CD14-positive monocyte (primary cell): ENCODE data around the gene MPPED1. TPM values are rescaled to one million over a fixed set of nuclear protein-coding genes. Genes with fewer than 3 reads are reported as not detected.

Experiments used
- DNase-seq, 3 donors: peaks; one replicate each; pipeline ENCODE4 v3.0.0-alpha.2; 2011 to 2022
- H2AFZ ChIP-seq: 2 replicates; pipeline ENCODE4 v1.6.0; 2012; ENCODE audit warnings: mild to moderate bottlenecking, low read depth, low read length, inconsistent platforms; ENCODE audit not compliant: insufficient read depth, poor library complexity, severe bottlenecking
- H3K27ac ChIP-seq, 2 donors: 1 replicate in 1 of 2; 2 replicates in 1 of 2; pipeline ENCODE4 v1.5.1; 2012 to 2013; ENCODE audit warnings: low read length in 2 of 2, control low read depth in 1 of 2, inconsistent platforms in 1 of 2, low read depth in 1 of 2, mild to moderate bottlenecking in 1 of 2
- H3K27me3 ChIP-seq, 2 donors: one replicate each; pipeline versions ENCODE4 v1.6.0 to v1.6.1; 2011 to 2013; ENCODE audit warnings: low read length in 2 of 2; ENCODE audit not compliant: control insufficient read depth in 2 of 2, insufficient read depth in 2 of 2
- H3K36me3 ChIP-seq, 2 donors: replicated peaks in 1 of 2; 1 replicate in 1 of 2; 2 replicates in 1 of 2; pipeline versions ENCODE4 v1.5.1 to v1.6.1; 2012 to 2013; ENCODE audit warnings: low read length in 2 of 2, control low read depth in 1 of 2, inconsistent platforms in 1 of 2, mild to moderate bottlenecking in 1 of 2; ENCODE audit not compliant: insufficient read depth in 2 of 2, control insufficient read depth in 1 of 2
- H3K4me1 ChIP-seq, 2 donors: 1 replicate in 1 of 2; 2 replicates in 1 of 2; pipeline versions ENCODE4 v1.5.1 to v1.6.1; 2012 to 2013; ENCODE audit warnings: low read length in 2 of 2, control low read depth in 1 of 2, inconsistent platforms in 1 of 2, mild to moderate bottlenecking in 1 of 2, moderate library complexity in 1 of 2; ENCODE audit not compliant: insufficient read depth in 2 of 2, control insufficient read depth in 1 of 2
- H3K4me2 ChIP-seq: replicated peaks from 2 replicates; pipeline ENCODE3; 2012; ENCODE audit warnings: low read length, moderate library complexity, mild to moderate bottlenecking; ENCODE audit not compliant: poor library complexity, severe bottlenecking; ENCODE audit errors: extremely low read depth
- H3K4me3 ChIP-seq, 3 experiments: fragments of 200-600 bp in 1 of 3; sonication (generic) in 1 of 3; replicated peaks in 1 of 3; 1 replicate in 2 of 3; 2 replicates in 1 of 3; pipeline ENCODE4 v1.5.1; 2011 to 2013; ENCODE audit warnings: low read length in 3 of 3, mild to moderate bottlenecking in 3 of 3, control low read depth in 2 of 3, low read depth in 2 of 3, inconsistent platforms in 1 of 3, moderate library complexity in 1 of 3
- H3K79me2 ChIP-seq: 2 replicates; pipeline ENCODE4 v1.6.0; 2012; ENCODE audit warnings: mild to moderate bottlenecking, control low read depth, inconsistent platforms, low read length, moderate library complexity; ENCODE audit not compliant: insufficient read depth
- H3K9ac ChIP-seq: 2 replicates; pipeline ENCODE4 v1.6.0; 2017; ENCODE audit warnings: low read length, mild to moderate bottlenecking; ENCODE audit not compliant: insufficient read depth, poor library complexity, severe bottlenecking
- H3K9me3 ChIP-seq, 2 donors: replicated peaks in 1 of 2; 1 replicate in 1 of 2; 2 replicates in 1 of 2; pipeline versions ENCODE4 v1.5.1 to v1.6.1; 2012 to 2013; ENCODE audit warnings: low read length in 2 of 2, control low read depth in 1 of 2; ENCODE audit not compliant: control insufficient read depth in 1 of 2, insufficient read depth in 1 of 2
- H4K20me1 ChIP-seq: 2 replicates; pipeline ENCODE4 v1.6.0; 2012; ENCODE audit warnings: mild to moderate bottlenecking, low read length, control low read depth, moderate library complexity; ENCODE audit not compliant: insufficient read depth
- H3K27ac Mint-ChIP-seq, 7 donors: one replicate each; pipeline ENCODE4 v1.8.0; 2020; ENCODE audit warnings: mild to moderate bottlenecking in 7 of 7, mixed read lengths in 7 of 7, moderate library complexity in 6 of 7, inconsistent platforms in 2 of 7
- H3K27me3 Mint-ChIP-seq, 3 donors: one replicate each; pipeline ENCODE4 v1.8.0; 2021 to 2022; ENCODE audit warnings: low read depth in 3 of 3, mild to moderate bottlenecking in 3 of 3, mixed read lengths in 3 of 3, moderate library complexity in 3 of 3, inconsistent platforms in 1 of 3
- H3K36me3 Mint-ChIP-seq, 2 donors: one replicate each; pipeline ENCODE4 v1.8.0; 2020; ENCODE audit warnings: mixed read lengths in 2 of 2, inconsistent platforms in 1 of 2, mild to moderate bottlenecking in 1 of 2
- H3K4me1 Mint-ChIP-seq: one replicate; pipeline ENCODE4 v1.8.0; 2020; ENCODE audit warnings: mild to moderate bottlenecking, mixed read lengths
- H3K4me3 Mint-ChIP-seq, 2 donors: one replicate each; pipeline ENCODE4 v1.8.0; 2020; ENCODE audit warnings: mild to moderate bottlenecking in 2 of 2, mixed read lengths in 2 of 2, moderate library complexity in 1 of 2
- H3K9me3 Mint-ChIP-seq, 7 donors: one replicate each; pipeline ENCODE4 v1.8.0; 2020 to 2022; ENCODE audit warnings: mixed read lengths in 7 of 7, mild to moderate bottlenecking in 6 of 7, moderate library complexity in 6 of 7, inconsistent platforms in 2 of 7
- WGBS: methylation state at CpG from one replicate; pipeline ENCODE4 v1.1.5; 2013; ENCODE audit warnings: missing lambda C conversion rate; ENCODE audit not compliant: insufficient coverage; 5-methylcytosine and 5-hydroxymethylcytosine counted together
- intact Hi-C, 2 donors: fragments of 100-400 bp; cut with micrococcal nuclease; formaldehyde crosslinking; loops; one replicate each; pipeline versions ENCODE4 v1.15.0 to v1.15.1; 2023
- polyA plus RNA-seq, 3 donors: library from polyadenylated mRNA; depleted of rRNA in 1 of 3; unstranded in 2 of 3; stranded (reverse) in 1 of 3; fragments of 300-500 nt in 2 of 3; fragments of >200 nt in 1 of 3; fragmentation: Illumina TruSeq in 2 of 3; gene quantifications; 1 replicate in 2 of 3; 2 replicates in 1 of 3; pipeline ENCODE4 v1.2.3, GENCODE V29; 2012 to 2021
- TF ChIP-seq, protein P1 (sequence below): fragments of 200-600 bp; IDR thresholded peaks from one replicate; pipeline ENCODE4 v1.8.0; 2022; ENCODE audit warnings: antibody characterized with exemption, mild to moderate bottlenecking

The MPPED1 gene
- polyA plus RNA-seq, 3 donors, result not detected

GRCh38 chr22:43476751-43477725 lies 65.2 kb downstream of the MPPED1 start:
- WGBS, result 95% methylated on average over 10 of the region's 14 CpGs
- H3K36me3 ChIP-seq, result no peaks in the 10 kb centered on the region
- TF ChIP-seq, protein P1, sequence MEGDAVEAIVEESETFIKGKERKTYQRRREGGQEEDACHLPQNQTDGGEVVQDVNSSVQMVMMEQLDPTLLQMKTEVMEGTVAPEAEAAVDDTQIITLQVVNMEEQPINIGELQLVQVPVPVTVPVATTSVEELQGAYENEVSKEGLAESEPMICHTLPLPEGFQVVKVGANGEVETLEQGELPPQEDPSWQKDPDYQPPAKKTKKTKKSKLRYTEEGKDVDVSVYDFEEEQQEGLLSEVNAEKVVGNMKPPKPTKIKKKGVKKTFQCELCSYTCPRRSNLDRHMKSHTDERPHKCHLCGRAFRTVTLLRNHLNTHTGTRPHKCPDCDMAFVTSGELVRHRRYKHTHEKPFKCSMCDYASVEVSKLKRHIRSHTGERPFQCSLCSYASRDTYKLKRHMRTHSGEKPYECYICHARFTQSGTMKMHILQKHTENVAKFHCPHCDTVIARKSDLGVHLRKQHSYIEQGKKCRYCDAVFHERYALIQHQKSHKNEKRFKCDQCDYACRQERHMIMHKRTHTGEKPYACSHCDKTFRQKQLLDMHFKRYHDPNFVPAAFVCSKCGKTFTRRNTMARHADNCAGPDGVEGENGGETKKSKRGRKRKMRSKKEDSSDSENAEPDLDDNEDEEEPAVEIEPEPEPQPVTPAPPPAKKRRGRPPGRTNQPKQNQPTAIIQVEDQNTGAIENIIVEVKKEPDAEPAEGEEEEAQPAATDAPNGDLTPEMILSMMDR, result no peak
- Mint-ChIP-seq H3K4me1 (peaks cover 28% of the 10 kb centered on the region), H3K9me3 (peaks cover 0 to 2% (median 0%) of the 10 kb centered on the region in 7 donors), H3K27ac (no peak overlapping the region), H3K4me3 (no peak overlapping the region), H3K36me3 (no peaks in the 10 kb centered on the region), H3K27me3 (peaks cover 0 to 6% (median 5%) of the 10 kb centered on the region in 3 donors)
- no peak overlapping the region for H3K9ac ChIP-seq
- H3K4me3 ChIP-seq, result no peak overlapping the region
- no peaks in the 10 kb centered on the region for H3K27me3 ChIP-seq
- no peak for DNase-seq
- H3K4me1 ChIP-seq, result peaks cover 22 to 29% of the 10 kb centered on the region in 2 donors
- H4K20me1 ChIP-seq, result no peaks in the 10 kb centered on the region
- H3K9me3 ChIP-seq, result no peaks in the 10 kb centered on the region
- H2AFZ ChIP-seq, result no peak overlapping the region
- intact Hi-C loops, result no loop called here
- H3K79me2 ChIP-seq, result no peaks in the 10 kb centered on the region
- H3K27ac ChIP-seq, result no peak overlapping the region
- no peak overlapping the region for H3K4me2 ChIP-seq

DNA sequence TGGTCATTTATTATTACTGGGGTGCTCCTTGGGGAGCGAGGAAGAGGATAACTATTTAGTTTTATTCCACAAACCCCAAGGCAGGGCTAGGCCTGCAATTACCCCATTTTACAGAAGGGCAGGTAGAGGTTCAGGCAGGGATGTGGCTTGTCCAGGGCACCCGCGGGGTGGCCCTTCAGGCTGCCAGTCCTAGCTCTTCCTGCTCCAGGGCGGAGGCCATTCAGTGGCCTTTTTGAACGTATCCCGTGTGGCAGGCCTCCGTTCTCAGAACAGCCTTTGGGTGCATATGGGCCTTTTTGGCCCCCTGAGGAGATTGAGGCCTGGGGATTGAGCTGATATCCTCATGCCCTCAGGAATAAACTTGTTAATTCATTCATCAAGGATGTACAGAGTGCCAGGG lies 66.2 kb downstream of the MPPED1 start:
- Histone ChIP-seq H3K9ac (no peak overlapping the region), H3K27ac (no peak overlapping the region), H3K79me2 (no peaks in the 10 kb centered on the region), H3K9me3 (no peaks in the 10 kb centered on the region), H3K36me3 (no peaks in the 10 kb centered on the region), H3K4me1 (peaks cover 28 to 34% of the 10 kb centered on the region in 2 donors), H3K4me3 (no peak overlapping the region), H3K27me3 (no peaks in the 10 kb centered on the region), H4K20me1 (no peaks in the 10 kb centered on the region), H2AFZ (no peak overlapping the region), H3K4me2 (no peak overlapping the region)
- TF ChIP-seq, protein P1, result no peak
- no peak overlapping the region for H3K27ac Mint-ChIP-seq
- no peak for DNase-seq
- 100% methylated on average over 3 of the region's 7 CpGs for WGBS
- peaks cover 32% of the 10 kb centered on the region for H3K4me1 Mint-ChIP-seq
- H3K36me3 Mint-ChIP-seq, result no peaks in the 10 kb centered on the region
- H3K27me3 Mint-ChIP-seq, result peaks cover 0 to 5% (median 5%) of the 10 kb centered on the region in 3 donors
- H3K9me3 Mint-ChIP-seq, result peaks cover 0 to 2% (median 0%) of the 10 kb centered on the region in 7 donors
- H3K4me3 Mint-ChIP-seq, result no peak overlapping the region
- intact Hi-C loops, result no loop called here
